HepG2 (cell line): ENCODE results near the gene PPP1R9A. TPM values are rescaled to one million over a fixed set of nuclear protein-coding genes. Genes with fewer than 3 reads are reported as not detected.

Experiments
- ATAC-seq: fragments of 200-7000 bp; cut with Tn5 transposase; 3 replicates; pipeline ENCODE4 v1.9.1; 2020; ENCODE audit warnings: mild to moderate bottlenecking, moderate library complexity
- BruUV-seq: library from RNA; stranded (reverse); fragments of 400-500 nt; replicated peaks from 2 replicates; lab custom pipeline; 2021; lab: Mats Ljungman, UMichigan
- CTCF ChIA-PET: fragments of 300-600 bp; formaldehyde crosslinking; extraction: SDS; loops from one replicate; lab custom pipeline; 2021; ENCODE audit warnings: low total read pairs, inconsistent platforms, low intra/inter-chr PET ratio; lab: Yijun Ruan, JAX
- POLR2A ChIA-PET: fragments of 350-600 bp; sonication (Branson Sonifier 250); formaldehyde crosslinking; loops from one replicate; lab custom pipeline; 2020; ENCODE audit warnings: antibody characterized with exemption, inconsistent platforms; lab: Yijun Ruan, JAX
- DNase-seq: peaks from one replicate; pipeline ENCODE4 v3.0.0-alpha.2; 2015; ENCODE audit warnings: low spot score
- FAIRE-seq: peaks from 3 replicates; lab custom pipeline; 2011; peaks lifted over from hg19 to GRCh38; lab: Jason Lieb, UNC
- H2AFZ ChIP-seq: one replicate; pipeline ENCODE4 v1.6.1; 2011; ENCODE audit warnings: low read length, inconsistent platforms
- H3K27ac ChIP-seq: fragments of 300-600 bp; 3 replicates; pipeline ENCODE4 v1.8.0; 2011; ENCODE audit warnings: mixed run types, mild to moderate bottlenecking, mixed read lengths, low read length, inconsistent platforms; ENCODE audit not compliant: insufficient read depth; ENCODE audit errors: extremely low read length
- H3K27me3 ChIP-seq, 2 experiments: fragments of 200-600 bp in 1 of 2; 2 replicates in 1 of 2; 3 replicates in 1 of 2; pipeline versions ENCODE4 v1.6.0 to v1.8.0; 2011; ENCODE audit warnings: low read length in 2 of 2, mild to moderate bottlenecking in 2 of 2, moderate library complexity in 2 of 2, inconsistent platforms in 1 of 2; ENCODE audit not compliant: insufficient read depth in 2 of 2, control insufficient read depth in 1 of 2
- H3K36me3 ChIP-seq, 2 experiments: fragments of 200-600 bp in 1 of 2; replicated peaks in 1 of 2; 2 replicates in 1 of 2; 3 replicates in 1 of 2; pipeline versions ENCODE4 v1.5.1 to v1.8.0; 2011; ENCODE audit warnings: low read length in 2 of 2, inconsistent platforms in 1 of 2; ENCODE audit not compliant: insufficient read depth in 2 of 2, control insufficient read depth in 1 of 2
- H3K4me1 ChIP-seq: 2 replicates; pipeline ENCODE4 v1.5.1; 2012; ENCODE audit warnings: low read length, inconsistent platforms; ENCODE audit not compliant: insufficient read depth
- H3K4me2 ChIP-seq: 2 replicates; pipeline ENCODE4 v1.6.0; 2011; ENCODE audit warnings: low read depth, low read length, inconsistent platforms
- H3K4me3 ChIP-seq, 3 experiments: fragments of 200-600 bp in 1 of 3; sonication (generic), shearing (Covaris generic) in 1 of 3; replicated peaks in 1 of 3; 2 replicates each; pipeline ENCODE4 v1.5.1; 2011 to 2016; ENCODE audit warnings: low read length in 3 of 3, inconsistent platforms in 2 of 3, low read depth in 2 of 3, mild to moderate bottlenecking in 2 of 3, control low read depth in 1 of 3, mixed read lengths in 1 of 3; ENCODE audit not compliant: insufficient read depth in 1 of 3
- H3K79me2 ChIP-seq: one replicate; pipeline ENCODE4 v1.6.1; 2011; ENCODE audit warnings: low read length, inconsistent platforms; ENCODE audit not compliant: insufficient read depth
- H3K9ac ChIP-seq: 2 replicates; pipeline ENCODE4 v1.6.0; 2011; ENCODE audit warnings: mild to moderate bottlenecking, low read depth, low read length, inconsistent platforms; ENCODE audit not compliant: insufficient read depth
- H3K9me3 ChIP-seq: 2 replicates; pipeline ENCODE4 v1.5.1; 2012; ENCODE audit warnings: mild to moderate bottlenecking, low read length
- H4K20me1 ChIP-seq: 2 replicates; pipeline ENCODE4 v1.6.0; 2011; ENCODE audit warnings: inconsistent platforms, mild to moderate bottlenecking, low read length, moderate library complexity; ENCODE audit not compliant: insufficient read depth
- FLYWCH1 ChIP-seq: sonication (generic); formaldehyde crosslinking; IDR thresholded peaks from 2 replicates; pipeline ENCODE4 v1.8.1; 2023; ENCODE audit warnings: mild to moderate bottlenecking, missing genetic modification reagents
- FOXC1 ChIP-seq: sonication (generic); formaldehyde crosslinking; IDR thresholded peaks from 2 replicates; pipeline ENCODE4 v1.8.0; 2022; ENCODE audit warnings: mild to moderate bottlenecking, missing genetic modification reagents, borderline replicate concordance
- HDAC6 ChIP-seq: fragments of 200-600 bp; sonication (generic); IDR thresholded peaks from 2 replicates; pipeline ENCODE4 v1.7.0; 2017; ENCODE audit warnings: mild to moderate bottlenecking, antibody characterized with exemption, low read length, low read depth
- JARID2 ChIP-seq: sonication (generic); formaldehyde crosslinking; IDR thresholded peaks from 2 replicates; pipeline ENCODE4 v1.8.1; 2023; ENCODE audit warnings: missing genetic modification reagents, inconsistent platforms; ENCODE audit not compliant: insufficient replicate concordance
- KMT2B ChIP-seq: IDR thresholded peaks from 2 replicates; pipeline ENCODE4 v1.6.1; 2016; ENCODE audit warnings: missing genetic modification reagents, missing compliant biosample characterization
- ZNF20 ChIP-seq: sonication (generic); formaldehyde crosslinking; IDR thresholded peaks from 2 replicates; pipeline ENCODE4 v1.4.0; 2020; ENCODE audit warnings: mild to moderate bottlenecking, moderate library complexity, missing genetic modification reagents
- ZNF251 ChIP-seq: sonication (generic); formaldehyde crosslinking; IDR thresholded peaks from 2 replicates; pipeline ENCODE4 v1.9.0; 2021; ENCODE audit warnings: mild to moderate bottlenecking, missing genetic modification reagents
- ZNF367 ChIP-seq: sonication (generic); formaldehyde crosslinking; IDR thresholded peaks from 2 replicates; pipeline ENCODE4 v1.4.0; 2020; ENCODE audit warnings: missing genetic modification reagents, borderline replicate concordance
- ZNF543 ChIP-seq: sonication (generic); formaldehyde crosslinking; IDR thresholded peaks from 2 replicates; pipeline ENCODE4 v1.4.0; 2020; ENCODE audit warnings: mild to moderate bottlenecking, missing genetic modification reagents
- ZNF879 ChIP-seq: sonication (generic); formaldehyde crosslinking; IDR thresholded peaks from 2 replicates; pipeline ENCODE4 v1.8.1; 2023; ENCODE audit warnings: missing genetic modification reagents
- ZSCAN30 ChIP-seq: sonication (generic); formaldehyde crosslinking; IDR thresholded peaks from 2 replicates; pipeline ENCODE4 v1.5.0; 2020; ENCODE audit warnings: mild to moderate bottlenecking, missing genetic modification reagents
- in situ Hi-C: cut with HindIII; loops from 2 replicates; pipeline ENCODE4 v1.10.0; 2017; ENCODE audit warnings: low pct_unique_long_range_greater_than_20kb; ENCODE audit not compliant: extremely low pct_ligation_motif_present
- intact Hi-C: fragments of 100-400 bp; cut with micrococcal nuclease; formaldehyde crosslinking; loops from one replicate; pipeline ENCODE4 v1.10.0; 2022; ENCODE audit not compliant: unreplicated experiment
- polyA plus RNA-seq, 8 experiments: library from polyadenylated mRNA; depleted of rRNA in 3 of 8; stranded (reverse) in 7 of 8; unstranded in 1 of 8; fragments of >200 nt; fragmentation: Illumina TruSeq in 4 of 8; extraction: Trizol in 4 of 8; gene quantifications; 2 replicates each; pipeline versions ENCODE4 v1.2.1 to v1.2.3, GENCODE V29; 2011 to 2016; ENCODE audit warnings: low read depth in 4 of 8, missing spikeins in 1 of 8, mixed read lengths in 1 of 8; ENCODE audit not compliant: insufficient read depth in 1 of 8
- total RNA-seq, 5 experiments: library from RNA; depleted of rRNA; stranded (reverse); fragments of >200 nt; fragmentation: Illumina TruSeq; extraction: Trizol; gene quantifications; 2 replicates each; pipeline ENCODE4 v1.2.3, GENCODE V29; 2016; ENCODE audit warnings: low read depth in 1 of 5
- TF ChIP-seq, protein P1 (sequence below): sonication (generic); formaldehyde crosslinking; IDR thresholded peaks from 2 replicates; pipeline ENCODE4 v1.4.0; 2020; ENCODE audit warnings: missing genetic modification reagents
- TF ChIP-seq, protein P2 (sequence below): sonication (generic); formaldehyde crosslinking; IDR thresholded peaks from 2 replicates; pipeline ENCODE4 v1.5.0; 2020; ENCODE audit warnings: missing genetic modification reagents

PPP1R9A gene
- total and polyA plus RNA-seq, 2 of the 13 experiments (the other 11 are each of a cell fraction or from before 2014, with no cell fraction given) = 11.4 to 31.9 TPM

DNA sequence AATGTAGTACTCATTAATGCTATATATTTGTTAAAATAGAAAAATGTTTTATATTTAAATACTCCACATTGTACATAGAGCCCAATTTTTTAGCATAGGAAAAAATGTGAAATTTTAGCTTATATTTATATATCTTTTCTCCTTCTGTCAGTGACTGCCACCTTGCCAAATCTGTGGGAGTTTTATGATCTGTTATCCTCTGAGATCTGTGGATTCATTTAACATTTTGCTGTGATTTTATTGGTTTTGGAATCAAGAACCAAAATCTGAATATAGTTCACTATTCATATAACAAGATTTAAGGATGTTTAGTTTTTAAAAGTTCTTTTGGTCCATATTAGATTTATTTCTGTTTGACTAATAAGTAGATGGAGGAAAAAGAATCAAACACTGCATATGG lies 127.9 kb downstream of the PPP1R9A start:
- Histone ChIP-seq H2AFZ (no peak overlapping the region), H3K4me3 (no peak overlapping the region), H3K4me1 (peaks cover 7% of the 10 kb centered on the region), H3K9me3 (no peaks in the 10 kb centered on the region), H3K9ac (no peak overlapping the region), H3K27ac (no peak overlapping the region), H3K36me3 (no peaks in the 10 kb centered on the region), H4K20me1 (no peaks in the 10 kb centered on the region), H3K79me2 (peaks cover 10% of the 10 kb centered on the region), H3K4me2 (no peak overlapping the region), H3K27me3 (no peaks in the 10 kb centered on the region)
- DNase-seq = no peak
- ChIA-PET CTCF (no interaction called here), POLR2A (no interaction called here)
- no TSS peak for BruUV-seq
- intact Hi-C loops (no loop called here), in situ Hi-C loops (loop anchor here (25.0 kb wide), 1 partner anchor 573 kb away; no protein-coding TSS in a partner anchor)
- no peak for ATAC-seq
- TF ChIP-seq FOXC1 (CRISPR knock-in tag) (no peak), ZNF20 (no peak), ZSCAN30 (CRISPR knock-in tag) (no peak), HDAC6 (no peak), KMT2B (no peak), ZNF367 (no peak), ZNF879 (CRISPR knock-in tag) (no peak), ZNF543 (CRISPR knock-in tag) (no peak), FLYWCH1 (CRISPR knock-in tag) (no peak), ZNF251 (CRISPR knock-in tag) (no peak), JARID2 (CRISPR knock-in tag) (no peak)
- TF ChIP-seq, protein P1, sequence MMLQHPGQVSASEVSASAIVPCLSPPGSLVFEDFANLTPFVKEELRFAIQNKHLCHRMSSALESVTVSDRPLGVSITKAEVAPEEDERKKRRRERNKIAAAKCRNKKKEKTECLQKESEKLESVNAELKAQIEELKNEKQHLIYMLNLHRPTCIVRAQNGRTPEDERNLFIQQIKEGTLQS (CRISPR knock-in tag) = no peak
- TF ChIP-seq, protein P2, sequence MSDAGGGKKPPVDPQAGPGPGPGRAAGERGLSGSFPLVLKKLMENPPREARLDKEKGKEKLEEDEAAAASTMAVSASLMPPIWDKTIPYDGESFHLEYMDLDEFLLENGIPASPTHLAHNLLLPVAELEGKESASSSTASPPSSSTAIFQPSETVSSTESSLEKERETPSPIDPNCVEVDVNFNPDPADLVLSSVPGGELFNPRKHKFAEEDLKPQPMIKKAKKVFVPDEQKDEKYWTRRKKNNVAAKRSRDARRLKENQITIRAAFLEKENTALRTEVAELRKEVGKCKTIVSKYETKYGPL (CRISPR knock-in tag) = no peak
- no peak for FAIRE-seq
